Common myeloid progenitor, CD34-positive (primary cell): Measurements from ENCODE around the gene CDK1. TPM values are rescaled to one million over a fixed set of nuclear protein-coding genes. Genes with fewer than 3 reads are reported as not detected.

Experiments
- CTCF ChIA-PET: fragments of 350-600 bp; sonication (Branson Sonifier 250); formaldehyde crosslinking; loops from one replicate; lab custom pipeline; 2021; ENCODE audit warnings: antibody characterized with exemption; lab: Charles Lee
- POLR2A ChIA-PET: fragments of 350-600 bp; sonication (Branson Sonifier 250); formaldehyde crosslinking; loops from one replicate; lab custom pipeline; 2021; ENCODE audit warnings: antibody characterized with exemption; lab: Charles Lee
- DNase-seq, 3 donors: peaks; one replicate each; pipeline versions ENCODE4 v3.0.0 to v3.0.0-alpha.2; 2013
- H3K27ac ChIP-seq, 2 experiments: 1 replicate in 1 of 2; 2 replicates in 1 of 2; pipeline ENCODE4 v1.7.0; 2013; ENCODE audit warnings: inconsistent platforms in 2 of 2, low read length in 2 of 2, mild to moderate bottlenecking in 2 of 2, low read depth in 1 of 2, moderate library complexity in 1 of 2; ENCODE audit not compliant: severe bottlenecking in 2 of 2, insufficient read depth in 1 of 2, poor library complexity in 1 of 2
- H3K27me3 ChIP-seq, 5 experiments: replicated peaks in 2 of 5; 1 replicate in 3 of 5; 2 replicates in 2 of 5; pipeline versions ENCODE4 v1.6.1 to v1.7.0; 2013; ENCODE audit warnings: low read length in 4 of 5, mild to moderate bottlenecking in 2 of 5, moderate library complexity in 2 of 5, inconsistent platforms in 1 of 5; ENCODE audit not compliant: insufficient read depth in 5 of 5, control insufficient read depth in 4 of 5
- H3K36me3 ChIP-seq, 4 experiments: 1 replicate in 2 of 4; 2 replicates in 2 of 4; pipeline versions ENCODE4 v1.6.1 to v1.7.0; 2013; ENCODE audit warnings: low read length in 3 of 4, control low read depth in 1 of 4, mild to moderate bottlenecking in 1 of 4; ENCODE audit not compliant: control insufficient read depth in 4 of 4, insufficient read depth in 4 of 4
- H3K4me1 ChIP-seq, 4 experiments: 1 replicate in 3 of 4; 2 replicates in 1 of 4; pipeline versions ENCODE4 v1.6.1 to v1.7.1; 2013; ENCODE audit warnings: low read length in 3 of 4, mild to moderate bottlenecking in 3 of 4, control low read depth in 1 of 4, inconsistent platforms in 1 of 4, moderate library complexity in 1 of 4; ENCODE audit not compliant: control insufficient read depth in 4 of 4, insufficient read depth in 4 of 4; ENCODE audit errors: control extremely low read depth in 1 of 4
- H3K4me3 ChIP-seq, 7 experiments: 1 replicate in 4 of 7; 2 replicates in 3 of 7; pipeline versions ENCODE4 v1.5.1 to v1.7.0; 2013; ENCODE audit warnings: mild to moderate bottlenecking in 7 of 7, low read length in 6 of 7, moderate library complexity in 6 of 7, inconsistent platforms in 2 of 7, low read depth in 2 of 7, control low read depth in 1 of 7; ENCODE audit not compliant: insufficient read depth in 4 of 7, control insufficient read depth in 1 of 7; ENCODE audit errors: extremely low read depth in 1 of 7
- H3K9me3 ChIP-seq, 5 experiments: 1 replicate in 4 of 5; 2 replicates in 1 of 5; pipeline versions ENCODE4 v1.6.1 to v1.7.1; 2013; ENCODE audit warnings: low read length in 4 of 5, mild to moderate bottlenecking in 2 of 5, inconsistent platforms in 1 of 5, low read depth in 1 of 5, moderate library complexity in 1 of 5; ENCODE audit not compliant: control insufficient read depth in 4 of 5, insufficient read depth in 2 of 5; ENCODE audit errors: control extremely low read depth in 1 of 5
- WGBS: methylation state at CpG from one replicate; pipeline ENCODE4 v1.1.5; 2013; ENCODE audit not compliant: insufficient coverage; 5-methylcytosine and 5-hydroxymethylcytosine counted together
- polyA plus RNA-seq: library from polyadenylated mRNA; unstranded; fragments of 120-200 nt; gene quantifications from one replicate; pipeline ENCODE4 v1.2.1, GENCODE V29; 2013

Gene CDK1
- 5.8 TPM for polyA plus RNA-seq

GRCh38 chr10:60778214-60778970 lies at the start of gene CDK1:
TSS of gene CDK1 (plus strand) at chr10:60778478. CDS start at chr10:60780166, 1,688 bp downstream.
- Histone ChIP-seq H3K27me3 (no peaks in the 10 kb centered on the region), H3K9me3 (no peaks in the 10 kb centered on the region), H3K4me3 (peak within 1 kb of the TSS; percentile 80 to 96 (median 86)), H3K36me3 (peaks cover 0 to 14% (median 1%) of the 10 kb centered on the region in 4 experiments), H3K27ac (peak within 1 kb of the TSS in 1 of 2 experiments; percentile 74), H3K4me1 (peaks cover 6 to 31% (median 19%) of the 10 kb centered on the region in 4 experiments)
- peak; percentile 98 to 99 (median 98) for DNase-seq
- ChIA-PET CTCF (interaction anchor here (0.9 kb wide), 1 partner anchor 12 kb away, joined by 4 read pairs; no protein-coding TSS in a partner anchor), POLR2A (no interaction called here)
- 0% methylated on average over 54 of the region's 58 CpGs for WGBS

GRCh38 chr10:60729106-60729505 lies 49.2 kb upstream of the CDK1 start:
- H3K4me3 ChIP-seq: no peak overlapping the region
- no peak overlapping the region for H3K27ac ChIP-seq
- ChIA-PET CTCF (no interaction called here), POLR2A (no interaction called here)
- H3K4me1 ChIP-seq: peaks cover 0 to 22% (median 14%) of the 10 kb centered on the region in 4 experiments
- H3K9me3 ChIP-seq: no peaks in the 10 kb centered on the region
- peaks cover 0 to 11% (median 7%) of the 10 kb centered on the region in 5 experiments for H3K27me3 ChIP-seq
- H3K36me3 ChIP-seq: no peaks in the 10 kb centered on the region
- peak in 2 of 3 donors; percentile 6 to 12 for DNase-seq

DNA sequence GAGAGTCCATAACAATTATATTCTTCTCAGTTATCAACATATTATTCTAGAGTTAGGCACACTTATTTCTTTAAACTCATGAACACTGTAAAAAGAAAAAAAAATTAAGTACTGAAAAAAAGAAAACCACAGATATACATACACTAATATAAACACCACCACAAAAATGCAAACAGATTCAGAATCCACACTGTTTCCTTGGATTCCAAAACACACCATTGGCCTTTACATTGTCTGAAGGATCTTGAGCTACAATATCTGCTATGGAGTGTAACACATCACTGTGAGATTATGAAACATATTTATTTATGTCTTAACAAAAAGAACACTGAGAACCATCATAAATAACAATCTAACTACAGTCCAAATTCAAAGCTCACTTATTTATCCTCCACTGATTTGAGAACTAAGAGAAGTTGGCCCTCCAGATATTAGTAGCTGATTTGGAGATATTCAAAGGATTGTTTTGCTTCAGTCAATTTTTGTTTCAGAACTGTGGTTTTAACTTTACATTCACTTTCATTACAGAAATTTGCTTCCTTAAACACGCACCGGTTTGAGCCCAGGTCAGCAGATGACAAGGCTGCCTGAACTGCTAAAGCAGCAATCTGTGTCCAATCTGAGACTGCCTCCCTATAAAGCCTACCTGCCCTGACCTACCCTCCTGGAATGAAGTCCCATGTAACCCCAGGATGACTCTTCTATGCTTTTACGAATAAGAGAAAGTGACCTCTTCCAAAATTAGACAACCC lies 47.0 kb upstream of the CDK1 start:
- POLR2A ChIA-PET: no interaction called here
- DNase-seq: peak in 2 of 3 donors; percentile 67 to 80
- CTCF ChIA-PET: no interaction called here
- peak overlapping the region in 1 of 2 experiments; percentile 23 for H3K27ac ChIP-seq
- H3K27me3 ChIP-seq: peaks cover 0 to 29% (median 10%) of the 10 kb centered on the region in 5 experiments
- no peaks in the 10 kb centered on the region for H3K36me3 ChIP-seq
- H3K4me3 ChIP-seq: peak overlapping the region in 5 of 7 experiments; percentile 77 to 94 (median 86)
- 0% methylated on average over 2 of the region's 3 CpGs for WGBS
- H3K9me3 ChIP-seq: no peaks in the 10 kb centered on the region
- peaks cover 0 to 22% (median 14%) of the 10 kb centered on the region in 4 experiments for H3K4me1 ChIP-seq

DNA sequence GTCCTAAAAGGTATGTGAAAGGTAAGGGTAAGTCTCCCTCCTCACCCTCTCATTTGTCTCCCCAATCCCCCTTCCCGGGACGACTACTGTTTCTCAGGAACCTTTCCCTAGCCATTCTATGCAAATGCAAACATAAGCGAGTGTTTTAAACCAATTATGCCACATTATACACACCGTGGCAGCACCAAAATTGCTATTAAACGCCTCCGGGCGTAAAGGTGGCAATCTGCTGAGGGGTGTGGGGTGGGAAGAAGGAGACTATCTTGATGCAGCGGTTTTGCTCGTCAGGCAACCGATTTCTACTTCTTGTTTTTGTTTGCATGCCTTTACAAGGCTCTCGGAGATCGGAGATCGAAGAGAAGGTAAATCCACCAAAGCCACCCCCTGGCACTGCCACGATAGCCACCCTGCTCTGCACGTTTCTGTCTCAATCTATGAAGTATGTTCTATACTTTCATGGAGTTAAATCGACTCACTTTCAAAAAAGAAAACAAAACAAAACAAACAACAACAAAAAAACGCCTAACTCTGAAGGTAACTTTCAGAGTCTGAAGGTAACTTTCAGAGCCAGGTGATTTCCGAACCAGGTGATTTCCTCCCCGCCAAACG lies 46.0 kb upstream of the CDK1 start:
- ChIA-PET POLR2A (no interaction called here), CTCF (no interaction called here)
- peak overlapping the region in 1 of 2 experiments; percentile 23 for H3K27ac ChIP-seq
- no peaks in the 10 kb centered on the region for H3K9me3 ChIP-seq
- peaks cover 0 to 32% (median 10%) of the 10 kb centered on the region in 5 experiments for H3K27me3 ChIP-seq
- WGBS: 0% methylated on average over 10 of the region's 20 CpGs
- H3K4me3 ChIP-seq: peak overlapping the region; percentile 45 to 94 (median 81)
- H3K36me3 ChIP-seq: no peaks in the 10 kb centered on the region
- peak; percentile 48 to 82 (median 73) for DNase-seq
- H3K4me1 ChIP-seq: peaks cover 0 to 22% (median 14%) of the 10 kb centered on the region in 4 experiments

- Histone ChIP-seq H3K36me3 (no peaks in the 10 kb centered on the region), H3K27me3 (peaks cover 0 to 32% (median 10%) of the 10 kb centered on the region in 5 experiments), H3K9me3 (no peaks in the 10 kb centered on the region), H3K4me3 (peak overlapping the region; percentile 45 to 94 (median 81)), H3K27ac (peak overlapping the region in 1 of 2 experiments; percentile 47), H3K4me1 (peaks cover 0 to 22% (median 14%) of the 10 kb centered on the region in 4 experiments)
- DNase-seq: peak in 2 of 3 donors; percentile 40 to 47
- POLR2A ChIA-PET: no interaction called here
- 0% methylated on average over 55 of the region's 60 CpGs for WGBS
- CTCF ChIA-PET: interaction anchor here (1.0 kb wide), 1 partner anchor 37 kb away, joined by 3 read pairs; no protein-coding TSS in a partner anchor
Measured at GRCh38 chr10:60732807-60733516, 45.3 kb upstream of the CDK1 start.

DNA sequence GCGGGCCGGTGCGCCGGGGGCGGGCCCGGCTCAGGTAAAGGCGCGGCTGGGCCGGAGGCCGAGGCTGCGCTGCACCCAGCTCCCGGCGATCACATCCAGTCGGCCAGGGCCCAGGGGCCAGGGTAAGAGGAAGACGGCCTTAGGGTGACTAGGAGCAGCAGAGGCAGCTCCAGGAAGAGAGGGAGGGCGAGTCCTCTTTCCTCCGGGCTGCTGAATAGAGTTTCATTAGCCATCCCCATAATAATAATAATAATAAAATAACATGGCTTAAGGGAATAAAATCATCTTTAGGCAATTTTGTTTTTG lies 44.8 kb upstream of the CDK1 start:
- Histone ChIP-seq H3K4me3 (peak overlapping the region; percentile 45 to 94 (median 81)), H3K9me3 (no peaks in the 10 kb centered on the region), H3K36me3 (no peaks in the 10 kb centered on the region), H3K27me3 (peaks cover 0 to 32% (median 10%) of the 10 kb centered on the region in 5 experiments), H3K27ac (no peak overlapping the region), H3K4me1 (peaks cover 0 to 22% (median 14%) of the 10 kb centered on the region in 4 experiments)
- WGBS: 0% methylated on average over 3 of the region's 17 CpGs
- CTCF ChIA-PET: interaction anchor here (1.0 kb wide), 1 partner anchor 36 kb away, joined by 3 read pairs; no protein-coding TSS in a partner anchor
- POLR2A ChIA-PET: no interaction called here
- DNase-seq: no peak
